Activated CD8-positive, alpha-beta memory T cell treated with anti-CD3 and anti-CD28 coated beads for 36 hours (primary cell): Measurements from ENCODE around the gene NDC80. TPM values are rescaled to one million over a fixed set of nuclear protein-coding genes. Genes with fewer than 3 reads are reported as not detected.
"Not testable (repeated sequence)": the region's sequence is repeated elsewhere in the genome, so short reads cannot be mapped to it uniquely, and the experiment has no call there.

ENCODE experiments used
- CTCF ChIA-PET: fragments of 350-600 bp; sonication (Branson Sonifier 250); formaldehyde crosslinking; loops from one replicate; lab custom pipeline; 2021; ENCODE audit warnings: antibody characterized with exemption; lab: Charles Lee
- POLR2A ChIA-PET: fragments of 350-600 bp; sonication (Branson Sonifier 250); formaldehyde crosslinking; loops from one replicate; lab custom pipeline; 2021; ENCODE audit warnings: antibody characterized with exemption; lab: Charles Lee
- total RNA-seq, 2 experiments: library from RNA; stranded (reverse); gene quantifications; one replicate each; pipeline ENCODE4 v1.2.3, GENCODE V29; 2021

The NDC80 gene
- total RNA-seq = 10 to 100 TPM; 53.9 to 57.3 TPM

- ChIA-PET POLR2A (interaction anchor here (1.0 to 3.0 kb wide), 3 partner anchors 16 to 85 kb away, joined by 3 to 24 read pairs (median 3); partner anchors contain the start of gene SMCHD1), CTCF (no interaction called here)
These were observed at the start of gene NDC80, which contains the start of gene METTL4 for GRCh38 chr18:2571200-2572170. Gene NDC80, plus strand, starts transcription at chr18:2571557. Its CDS starts 1,429 bp downstream, at chr18:2572986. Gene METTL4, minus strand, starts transcription at chr18:2571505. Its CDS starts 4,289 bp downstream, at chr18:2567216.

- ChIA-PET CTCF (no interaction called here), POLR2A (no interaction called here)
These were observed 49.2 kb upstream of the NDC80 start for GRCh38 chr18:2522112-2522511.

- POLR2A ChIA-PET = not testable (repeated sequence)
- CTCF ChIA-PET = interaction anchor here (1.1 kb wide), 1 partner anchor 85 kb away, joined by 3 read pairs; no protein-coding TSS in a partner anchor
These were observed 46.6 kb upstream of the NDC80 start for GRCh38 chr18:2524794-2525198.

- CTCF ChIA-PET = no interaction called here
- POLR2A ChIA-PET = no interaction called here
These were observed 45.0 kb upstream of the NDC80 start for GRCh38 chr18:2526329-2526728.

- POLR2A ChIA-PET = no interaction called here
- CTCF ChIA-PET = no interaction called here
These were observed 42.2 kb upstream of the NDC80 start for GRCh38 chr18:2529154-2529553.

GRCh38 chr18:2531751-2532150, 39.6 kb upstream of the NDC80 start:
- ChIA-PET CTCF (interaction anchor here (0.6 kb wide), 1 partner anchor 849 kb away, joined by 3 read pairs; no protein-coding TSS in a partner anchor), POLR2A (no interaction called here)

- POLR2A ChIA-PET = no interaction called here
- CTCF ChIA-PET = no interaction called here
These were observed 38.6 kb upstream of the NDC80 start for GRCh38 chr18:2532797-2533196.

- CTCF ChIA-PET = interaction anchor here (0.5 kb wide), 1 partner anchor 34 kb away, joined by 3 read pairs; no protein-coding TSS in a partner anchor
- POLR2A ChIA-PET = no interaction called here
These were observed 36.5 kb upstream of the NDC80 start for GRCh38 chr18:2534906-2535305.

- POLR2A ChIA-PET = no interaction called here
- CTCF ChIA-PET = interaction anchor here (0.5 kb wide), 1 partner anchor 33 kb away, joined by 3 read pairs; no protein-coding TSS in a partner anchor
These were observed 35.9 kb upstream of the NDC80 start for GRCh38 chr18:2535419-2535910.

- CTCF ChIA-PET = no interaction called here
- POLR2A ChIA-PET = no interaction called here
These were observed 35.3 kb upstream of the NDC80 start for GRCh38 chr18:2536063-2536462.

GRCh38 chr18:2536493-2536892, 34.9 kb upstream of the NDC80 start:
- ChIA-PET POLR2A (no interaction called here), CTCF (no interaction called here)

- ChIA-PET POLR2A (no interaction called here), CTCF (no interaction called here)
These were observed 34.1 kb upstream of the NDC80 start for GRCh38 chr18:2537296-2537695.

GRCh38 chr18:2538236-2538635, 33.1 kb upstream of the NDC80 start:
- POLR2A ChIA-PET = no interaction called here

GRCh38 chr18:2538844-2539243, 32.5 kb upstream of the NDC80 start:
- ChIA-PET POLR2A (no interaction called here), CTCF (no interaction called here)

More at GRCh38 chr18:2538236-2538635, 33.1 kb upstream of the NDC80 start:
- CTCF ChIA-PET = no interaction called here

- CTCF ChIA-PET = no interaction called here
- POLR2A ChIA-PET = no interaction called here
These were observed 30.8 kb upstream of the NDC80 start for GRCh38 chr18:2540575-2540974.

GRCh38 chr18:2541925-2542563, 29.3 kb upstream of the NDC80 start:
- CTCF ChIA-PET = interaction anchor here (1.3 to 1.4 kb wide), 2 partner anchors 9 to 206 kb away, joined by 3 to 4 read pairs; no protein-coding TSS in a partner anchor
- POLR2A ChIA-PET = not testable (repeated sequence)

- CTCF ChIA-PET = no interaction called here
- POLR2A ChIA-PET = no interaction called here
These were observed 26.2 kb upstream of the NDC80 start for GRCh38 chr18:2545155-2545554.

GRCh38 chr18:2547477-2548087, 23.8 kb upstream of the NDC80 start:
- CTCF ChIA-PET = interaction anchor here (1.2 kb wide), 1 partner anchor 15 kb away, joined by 3 read pairs; no protein-coding TSS in a partner anchor

GRCh38 chr18:2549462-2549861, 21.9 kb upstream of the NDC80 start:
- CTCF ChIA-PET = no interaction called here
- POLR2A ChIA-PET = no interaction called here

More at GRCh38 chr18:2547477-2548087, 23.8 kb upstream of the NDC80 start:
- POLR2A ChIA-PET = no interaction called here
